ENCODE data around the gene PYDC2. TPM values are rescaled to one million over a fixed set of nuclear protein-coding genes. Genes with fewer than 3 reads are reported as not detected.

PYDC2 gene
- total RNA-seq, 1 experiment from 2014 or later: not detected

DNA sequence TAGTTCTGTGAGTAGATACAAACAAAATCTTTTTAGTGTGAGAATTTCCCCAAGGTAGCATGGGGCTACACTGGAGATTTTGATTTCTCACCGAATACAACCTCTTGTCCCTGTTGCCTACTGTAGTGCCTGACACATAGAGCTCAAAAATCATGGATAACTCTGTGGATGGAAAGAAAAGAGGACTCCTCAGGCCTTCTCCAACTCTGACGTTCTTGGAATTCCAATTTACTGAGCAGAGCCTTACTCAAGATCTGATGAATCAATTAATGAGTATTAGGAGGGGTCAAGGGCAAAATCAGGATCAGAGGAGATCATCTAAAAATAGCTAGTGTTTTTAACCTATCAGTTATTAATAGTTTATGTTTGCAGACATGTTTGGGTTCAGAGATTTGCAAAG, 46.7 kb upstream of the PYDC2 start:
- Mint-ChIP-seq H3K4me1 (peaks cover 13% of the 10 kb centered on the region), H3K36me3 (peaks cover 21% of the 10 kb centered on the region), H3K4me3 (no peak overlapping the region), H3K27ac (no peak overlapping the region), H3K9me3 (peaks cover 23% of the 10 kb centered on the region), H3K27me3 (ENCODE audit: low read depth) (no peaks in the 10 kb centered on the region)
- ChIA-PET CTCF (interaction anchor here (1.7 kb wide), 1 partner anchor 278 kb away, joined by 4 read pairs; no protein-coding TSS in a partner anchor), POLR2A (no interaction called here)
- no peak for TF ChIP-seq NR1H2 (CRISPR knock-in tag; IDR thresholded peaks at IDR 0.05)
- no peak for TF ChIP-seq SMAD3 (CRISPR knock-in tag; IDR thresholded peaks at IDR 0.05; ENCODE audit: borderline replicate concordance)
- TF ChIP-seq, protein P1, sequence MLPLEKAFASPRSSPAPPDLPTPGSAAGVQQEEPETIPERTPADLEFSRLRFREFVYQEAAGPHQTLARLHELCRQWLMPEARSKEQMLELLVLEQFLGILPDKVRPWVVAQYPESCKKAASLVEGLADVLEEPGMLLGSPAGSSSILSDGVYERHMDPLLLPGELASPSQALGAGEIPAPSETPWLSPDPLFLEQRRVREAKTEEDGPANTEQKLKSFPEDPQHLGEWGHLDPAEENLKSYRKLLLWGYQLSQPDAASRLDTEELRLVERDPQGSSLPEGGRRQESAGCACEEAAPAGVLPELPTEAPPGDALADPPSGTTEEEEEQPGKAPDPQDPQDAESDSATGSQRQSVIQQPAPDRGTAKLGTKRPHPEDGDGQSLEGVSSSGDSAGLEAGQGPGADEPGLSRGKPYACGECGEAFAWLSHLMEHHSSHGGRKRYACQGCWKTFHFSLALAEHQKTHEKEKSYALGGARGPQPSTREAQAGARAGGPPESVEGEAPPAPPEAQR (CRISPR knock-in tag; IDR thresholded peaks at IDR 0.05): no peak
- no peak for TF ChIP-seq JAZF1 (CRISPR knock-in tag; IDR thresholded peaks at IDR 0.05)
- no peak for TF ChIP-seq GRHL2 (CRISPR knock-in tag; IDR thresholded peaks at IDR 0.05; ENCODE audit: insufficient replicate concordance, severe bottlenecking)
- TF ChIP-seq IRF2 (CRISPR knock-in tag; IDR thresholded peaks at IDR 0.05; ENCODE audit: borderline replicate concordance, low read depth): no peak
- TF ChIP-seq, protein P2, sequence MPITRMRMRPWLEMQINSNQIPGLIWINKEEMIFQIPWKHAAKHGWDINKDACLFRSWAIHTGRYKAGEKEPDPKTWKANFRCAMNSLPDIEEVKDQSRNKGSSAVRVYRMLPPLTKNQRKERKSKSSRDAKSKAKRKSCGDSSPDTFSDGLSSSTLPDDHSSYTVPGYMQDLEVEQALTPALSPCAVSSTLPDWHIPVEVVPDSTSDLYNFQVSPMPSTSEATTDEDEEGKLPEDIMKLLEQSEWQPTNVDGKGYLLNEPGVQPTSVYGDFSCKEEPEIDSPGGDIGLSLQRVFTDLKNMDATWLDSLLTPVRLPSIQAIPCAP (CRISPR knock-in tag; IDR thresholded peaks at IDR 0.05): no peak
- TF ChIP-seq ZBTB21 (CRISPR knock-in tag; IDR thresholded peaks at IDR 0.05; ENCODE audit: borderline replicate concordance): no peak
- TF ChIP-seq, protein P3, sequence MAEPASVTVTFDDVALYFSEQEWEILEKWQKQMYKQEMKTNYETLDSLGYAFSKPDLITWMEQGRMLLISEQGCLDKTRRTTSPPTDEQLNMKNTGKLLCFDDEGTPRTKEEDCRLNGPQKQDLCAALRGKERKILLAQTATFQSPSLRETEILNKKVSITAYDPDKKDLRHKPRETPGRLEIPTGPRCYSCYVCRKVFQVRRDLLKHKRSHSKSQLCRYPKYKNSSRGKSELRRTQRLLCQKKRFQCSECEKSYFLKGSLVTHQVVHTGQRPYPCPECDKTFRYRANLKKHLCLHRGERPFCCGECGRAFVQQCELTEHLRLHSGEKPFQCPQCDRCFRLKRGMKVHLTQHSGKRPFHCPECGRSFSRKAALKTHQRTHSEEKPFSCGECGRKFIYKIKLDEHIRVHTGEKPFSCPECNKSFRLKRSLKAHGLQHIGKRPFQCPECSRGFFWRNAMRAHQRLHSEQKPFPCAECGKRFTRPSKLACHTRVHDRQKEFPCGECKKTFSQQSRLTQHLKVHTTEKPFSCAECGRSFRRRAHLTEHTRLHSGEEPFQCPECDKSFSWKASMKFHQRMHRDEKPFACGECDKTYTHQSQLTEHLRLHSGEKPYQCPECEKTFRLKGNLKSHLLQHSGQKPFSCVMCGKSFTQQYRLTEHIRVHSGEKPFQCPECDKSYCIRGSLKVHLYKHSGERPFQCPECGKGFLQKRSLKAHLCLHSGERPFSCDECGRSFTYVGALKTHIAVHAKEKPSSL (CRISPR knock-in tag; conservative IDR thresholded peaks at IDR 0.05): no peak
- TF ChIP-seq, protein P4, sequence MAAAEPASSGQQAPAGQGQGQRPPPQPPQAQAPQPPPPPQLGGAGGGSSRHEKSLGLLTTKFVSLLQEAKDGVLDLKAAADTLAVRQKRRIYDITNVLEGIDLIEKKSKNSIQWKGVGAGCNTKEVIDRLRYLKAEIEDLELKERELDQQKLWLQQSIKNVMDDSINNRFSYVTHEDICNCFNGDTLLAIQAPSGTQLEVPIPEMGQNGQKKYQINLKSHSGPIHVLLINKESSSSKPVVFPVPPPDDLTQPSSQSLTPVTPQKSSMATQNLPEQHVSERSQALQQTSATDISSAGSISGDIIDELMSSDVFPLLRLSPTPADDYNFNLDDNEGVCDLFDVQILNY (CRISPR knock-in tag; IDR thresholded peaks at IDR 0.05): no peak
- no peak for TF ChIP-seq OVOL2 (CRISPR knock-in tag; IDR thresholded peaks at IDR 0.05; ENCODE audit: borderline replicate concordance)
- TF ChIP-seq, protein P5, sequence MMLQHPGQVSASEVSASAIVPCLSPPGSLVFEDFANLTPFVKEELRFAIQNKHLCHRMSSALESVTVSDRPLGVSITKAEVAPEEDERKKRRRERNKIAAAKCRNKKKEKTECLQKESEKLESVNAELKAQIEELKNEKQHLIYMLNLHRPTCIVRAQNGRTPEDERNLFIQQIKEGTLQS (CRISPR knock-in tag; conservative IDR thresholded peaks at IDR 0.05): no peak
- TF ChIP-seq, protein P6, sequence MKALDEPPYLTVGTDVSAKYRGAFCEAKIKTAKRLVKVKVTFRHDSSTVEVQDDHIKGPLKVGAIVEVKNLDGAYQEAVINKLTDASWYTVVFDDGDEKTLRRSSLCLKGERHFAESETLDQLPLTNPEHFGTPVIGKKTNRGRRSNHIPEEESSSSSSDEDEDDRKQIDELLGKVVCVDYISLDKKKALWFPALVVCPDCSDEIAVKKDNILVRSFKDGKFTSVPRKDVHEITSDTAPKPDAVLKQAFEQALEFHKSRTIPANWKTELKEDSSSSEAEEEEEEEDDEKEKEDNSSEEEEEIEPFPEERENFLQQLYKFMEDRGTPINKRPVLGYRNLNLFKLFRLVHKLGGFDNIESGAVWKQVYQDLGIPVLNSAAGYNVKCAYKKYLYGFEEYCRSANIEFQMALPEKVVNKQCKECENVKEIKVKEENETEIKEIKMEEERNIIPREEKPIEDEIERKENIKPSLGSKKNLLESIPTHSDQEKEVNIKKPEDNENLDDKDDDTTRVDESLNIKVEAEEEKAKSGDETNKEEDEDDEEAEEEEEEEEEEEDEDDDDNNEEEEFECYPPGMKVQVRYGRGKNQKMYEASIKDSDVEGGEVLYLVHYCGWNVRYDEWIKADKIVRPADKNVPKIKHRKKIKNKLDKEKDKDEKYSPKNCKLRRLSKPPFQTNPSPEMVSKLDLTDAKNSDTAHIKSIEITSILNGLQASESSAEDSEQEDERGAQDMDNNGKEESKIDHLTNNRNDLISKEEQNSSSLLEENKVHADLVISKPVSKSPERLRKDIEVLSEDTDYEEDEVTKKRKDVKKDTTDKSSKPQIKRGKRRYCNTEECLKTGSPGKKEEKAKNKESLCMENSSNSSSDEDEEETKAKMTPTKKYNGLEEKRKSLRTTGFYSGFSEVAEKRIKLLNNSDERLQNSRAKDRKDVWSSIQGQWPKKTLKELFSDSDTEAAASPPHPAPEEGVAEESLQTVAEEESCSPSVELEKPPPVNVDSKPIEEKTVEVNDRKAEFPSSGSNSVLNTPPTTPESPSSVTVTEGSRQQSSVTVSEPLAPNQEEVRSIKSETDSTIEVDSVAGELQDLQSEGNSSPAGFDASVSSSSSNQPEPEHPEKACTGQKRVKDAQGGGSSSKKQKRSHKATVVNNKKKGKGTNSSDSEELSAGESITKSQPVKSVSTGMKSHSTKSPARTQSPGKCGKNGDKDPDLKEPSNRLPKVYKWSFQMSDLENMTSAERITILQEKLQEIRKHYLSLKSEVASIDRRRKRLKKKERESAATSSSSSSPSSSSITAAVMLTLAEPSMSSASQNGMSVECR (CRISPR knock-in tag; IDR thresholded peaks at IDR 0.05; ENCODE audit: borderline replicate concordance): no peak
- no peak for TF ChIP-seq CREB1 (CRISPR knock-in tag; IDR thresholded peaks at IDR 0.05)
- TF ChIP-seq ZNF416 (CRISPR knock-in tag; IDR thresholded peaks at IDR 0.05): no peak
- DNase-seq (ENCODE audit: low spot score) (no peak), ATAC-seq (no peak)

DNA sequence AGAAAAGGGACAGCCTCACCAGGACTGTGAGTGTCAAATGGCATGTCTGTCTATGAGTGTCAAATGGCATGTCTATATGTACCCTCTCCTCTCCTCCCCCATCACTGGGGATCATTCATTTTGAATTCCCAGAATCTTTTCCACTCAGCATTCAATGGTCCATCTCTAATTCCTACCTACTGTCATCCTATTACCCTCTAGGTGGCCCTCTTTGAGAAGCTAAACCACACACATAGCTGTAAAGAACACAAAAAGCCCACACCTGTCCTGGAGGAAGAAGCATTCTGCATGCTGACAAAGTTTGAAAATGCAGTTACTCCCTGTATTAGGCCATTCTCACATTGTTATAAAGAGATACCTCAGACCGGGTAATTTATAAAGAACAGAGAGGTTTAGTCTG, 46.2 kb upstream of the PYDC2 start:
- H3K9me3 Mint-ChIP-seq: peaks cover 19% of the 10 kb centered on the region
- no peak overlapping the region for H3K27ac Mint-ChIP-seq
- ChIA-PET POLR2A (interaction anchor here (0.5 kb wide), 1 partner anchor 404 kb away, joined by 4 read pairs; no protein-coding TSS in a partner anchor), CTCF (interaction anchor here (1.7 to 2.5 kb wide), 2 partner anchors 278 to 395 kb away, joined by 4 to 8 read pairs; no protein-coding TSS in a partner anchor)
- DNase-seq (ENCODE audit: low spot score): no peak
- no peak overlapping the region for H3K4me3 Mint-ChIP-seq
- no peaks in the 10 kb centered on the region for H3K27me3 Mint-ChIP-seq (ENCODE audit: low read depth)
- H3K4me1 Mint-ChIP-seq: peaks cover 13% of the 10 kb centered on the region
- peaks cover 17% of the 10 kb centered on the region for H3K36me3 Mint-ChIP-seq
- no peak for ATAC-seq
- TF ChIP-seq RELA (CRISPR knock-in tag; IDR thresholded peaks at IDR 0.05; ENCODE audit: borderline replicate concordance) (no peak), OVOL2 (CRISPR knock-in tag; IDR thresholded peaks at IDR 0.05; ENCODE audit: borderline replicate concordance) (no peak), MXD4 (CRISPR knock-in tag; IDR thresholded peaks at IDR 0.05; ENCODE audit: borderline replicate concordance) (no peak)
- TF ChIP-seq, protein P7, sequence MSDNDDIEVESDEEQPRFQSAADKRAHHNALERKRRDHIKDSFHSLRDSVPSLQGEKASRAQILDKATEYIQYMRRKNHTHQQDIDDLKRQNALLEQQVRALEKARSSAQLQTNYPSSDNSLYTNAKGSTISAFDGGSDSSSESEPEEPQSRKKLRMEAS (CRISPR knock-in tag; IDR thresholded peaks at IDR 0.05): no peak
- TF ChIP-seq, protein P8, sequence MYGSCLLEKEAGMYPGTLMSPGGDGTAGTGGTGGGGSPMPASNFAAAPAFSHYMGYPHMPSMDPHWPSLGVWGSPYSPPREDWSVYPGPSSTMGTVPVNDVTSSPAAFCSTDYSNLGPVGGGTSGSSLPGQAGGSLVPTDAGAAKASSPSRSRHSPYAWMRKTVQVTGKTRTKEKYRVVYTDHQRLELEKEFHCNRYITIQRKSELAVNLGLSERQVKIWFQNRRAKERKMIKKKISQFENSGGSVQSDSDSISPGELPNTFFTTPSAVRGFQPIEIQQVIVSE (CRISPR knock-in tag; IDR thresholded peaks at IDR 0.05; ENCODE audit: borderline replicate concordance): no peak
- TF ChIP-seq, protein P9, sequence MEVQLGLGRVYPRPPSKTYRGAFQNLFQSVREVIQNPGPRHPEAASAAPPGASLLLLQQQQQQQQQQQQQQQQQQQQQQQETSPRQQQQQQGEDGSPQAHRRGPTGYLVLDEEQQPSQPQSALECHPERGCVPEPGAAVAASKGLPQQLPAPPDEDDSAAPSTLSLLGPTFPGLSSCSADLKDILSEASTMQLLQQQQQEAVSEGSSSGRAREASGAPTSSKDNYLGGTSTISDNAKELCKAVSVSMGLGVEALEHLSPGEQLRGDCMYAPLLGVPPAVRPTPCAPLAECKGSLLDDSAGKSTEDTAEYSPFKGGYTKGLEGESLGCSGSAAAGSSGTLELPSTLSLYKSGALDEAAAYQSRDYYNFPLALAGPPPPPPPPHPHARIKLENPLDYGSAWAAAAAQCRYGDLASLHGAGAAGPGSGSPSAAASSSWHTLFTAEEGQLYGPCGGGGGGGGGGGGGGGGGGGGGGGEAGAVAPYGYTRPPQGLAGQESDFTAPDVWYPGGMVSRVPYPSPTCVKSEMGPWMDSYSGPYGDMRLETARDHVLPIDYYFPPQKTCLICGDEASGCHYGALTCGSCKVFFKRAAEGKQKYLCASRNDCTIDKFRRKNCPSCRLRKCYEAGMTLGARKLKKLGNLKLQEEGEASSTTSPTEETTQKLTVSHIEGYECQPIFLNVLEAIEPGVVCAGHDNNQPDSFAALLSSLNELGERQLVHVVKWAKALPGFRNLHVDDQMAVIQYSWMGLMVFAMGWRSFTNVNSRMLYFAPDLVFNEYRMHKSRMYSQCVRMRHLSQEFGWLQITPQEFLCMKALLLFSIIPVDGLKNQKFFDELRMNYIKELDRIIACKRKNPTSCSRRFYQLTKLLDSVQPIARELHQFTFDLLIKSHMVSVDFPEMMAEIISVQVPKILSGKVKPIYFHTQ (CRISPR knock-in tag; IDR thresholded peaks at IDR 0.05): no peak
